Uterus (tissue), 4 donors: ENCODE measurements around the gene GPR68. TPM values are rescaled to one million over a fixed set of nuclear protein-coding genes. Genes with fewer than 3 reads are reported as not detected.
A peak's percentile ranks its signal among the peaks of the same experiment; 100 is the strongest.

Experiments
- DNase-seq, 2 donors: peaks; one replicate each; pipeline ENCODE4 v3.0.0-alpha.2; 2019 to 2020
- H3K27ac ChIP-seq, 2 donors: fragments of 200-600 bp; sonication (generic); 1 replicate in 1 of 2; 2 replicates in 1 of 2; pipeline ENCODE4 v1.5.1; 2016 to 2018
- H3K27me3 ChIP-seq, 2 donors: fragments of 200-600 bp; sonication (generic); one replicate each; pipeline ENCODE4 v1.5.1; 2018 to 2019; ENCODE audit warnings: control low read depth in 1 of 2
- H3K36me3 ChIP-seq, 2 donors: fragments of 200-600 bp; sonication (generic); one replicate each; pipeline ENCODE4 v1.5.1; 2019; ENCODE audit warnings: control low read depth in 1 of 2
- H3K4me1 ChIP-seq, 2 donors: fragments of 200-600 bp; sonication (generic); one replicate each; pipeline ENCODE4 v1.5.1; 2018 to 2019; ENCODE audit warnings: control low read depth in 1 of 2
- H3K4me3 ChIP-seq, 2 donors: fragments of 200-600 bp; sonication (generic); 1 replicate in 1 of 2; 2 replicates in 1 of 2; pipeline ENCODE4 v1.5.1; 2018 to 2019; ENCODE audit warnings: mild to moderate bottlenecking in 1 of 2
- H3K9me3 ChIP-seq, 2 donors: fragments of 200-600 bp; sonication (generic); one replicate each; pipeline ENCODE4 v1.5.1; 2019; ENCODE audit warnings: control low read depth in 1 of 2
- CTCF ChIP-seq, 4 experiments: fragments of 200-600 bp in 2 of 4; fragments of 450-650 bp in 2 of 4; sonication (generic) in 2 of 4; IDR thresholded peaks; one replicate each; pipeline ENCODE4 v1.5.1; 2016 to 2019; ENCODE audit warnings: antibody characterized with exemption in 4 of 4, mild to moderate bottlenecking in 2 of 4, moderate library complexity in 1 of 4
- POLR2A ChIP-seq, 2 donors: fragments of 450-650 bp; IDR thresholded peaks; one replicate each; pipeline ENCODE4 v1.6.1; 2016; ENCODE audit warnings: antibody characterized with exemption in 2 of 2, mild to moderate bottlenecking in 1 of 2, moderate library complexity in 1 of 2
- intact Hi-C: fragments of 100-400 bp; cut with DNase I; formaldehyde crosslinking; loops from one replicate; pipeline ENCODE4 v1.15.1; 2023; ENCODE audit warnings: low total_unique reads
- total RNA-seq, 4 donors: library from RNA; depleted of rRNA in 3 of 4; stranded (reverse); fragments of >200 nt in 3 of 4; gene quantifications; one replicate each; pipeline versions ENCODE4 v1.1.0 to v1.2.4, GENCODE V29; 2014 to 2023
- donor health status: DM: yes; HTN: yes; CAD: no.

GPR68 gene
- total RNA-seq, 4 donors from 2014 or later, result 0.48 to 0.98 TPM; not detected in 2

- no peak for TF ChIP-seq POLR2A (IDR thresholded peaks at IDR 0.05)
- TF ChIP-seq CTCF (IDR thresholded peaks at IDR 0.05), result no peak
- Histone ChIP-seq H3K27me3 (no peaks in the 10 kb centered on the region), H3K4me1 (no peaks in the 10 kb centered on the region), H3K4me3 (no peak overlapping the region), H3K36me3 (no peaks in the 10 kb centered on the region), H3K9me3 (no peaks in the 10 kb centered on the region), H3K27ac (no peak overlapping the region)
- intact Hi-C loops, result no loop called here
- DNase-seq, result no peak
Measured at GRCh38 chr14:91290986-91291385, 46.5 kb upstream of the GPR68 start.

DNA sequence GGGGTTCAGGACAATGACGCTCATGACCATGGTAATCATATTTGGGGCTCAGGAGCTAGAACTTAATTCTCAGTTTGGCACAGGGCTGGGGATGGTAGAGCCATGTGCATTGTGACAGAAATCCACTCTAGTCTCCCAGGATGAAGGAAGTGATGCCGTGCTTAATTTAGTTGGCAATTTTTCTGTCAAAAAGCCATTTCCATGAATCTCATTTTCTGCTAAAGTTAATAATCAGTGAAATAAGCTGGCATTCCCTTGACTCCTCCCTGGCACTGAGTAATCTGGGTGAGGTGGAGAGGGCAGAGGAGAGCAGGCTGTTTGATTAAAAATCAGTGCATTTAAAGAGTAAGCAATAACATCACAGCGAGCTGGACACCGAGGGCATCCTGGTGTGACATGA, 45.0 kb upstream of the GPR68 start:
- Histone ChIP-seq H3K36me3 (no peaks in the 10 kb centered on the region), H3K9me3 (no peaks in the 10 kb centered on the region), H3K4me3 (no peak overlapping the region), H3K4me1 (peaks cover 0 to 5% of the 10 kb centered on the region in 2 donors), H3K27me3 (no peaks in the 10 kb centered on the region), H3K27ac (no peak overlapping the region)
- no peak for TF ChIP-seq POLR2A (IDR thresholded peaks at IDR 0.05)
- TF ChIP-seq CTCF (IDR thresholded peaks at IDR 0.05), result no peak
- intact Hi-C loops, result loop anchor here (10.0 kb wide), 1 partner anchor 385 kb away; no protein-coding TSS in a partner anchor
- DNase-seq, result no peak

GRCh38 chr14:91288876-91289275, 44.4 kb upstream of the GPR68 start:
- TF ChIP-seq CTCF (IDR thresholded peaks at IDR 0.05) (no peak), POLR2A (IDR thresholded peaks at IDR 0.05) (no peak)
- Histone ChIP-seq H3K4me3 (no peak overlapping the region), H3K27me3 (no peaks in the 10 kb centered on the region), H3K9me3 (no peaks in the 10 kb centered on the region), H3K27ac (no peak overlapping the region), H3K36me3 (no peaks in the 10 kb centered on the region), H3K4me1 (peaks cover 0 to 5% of the 10 kb centered on the region in 2 donors)
- intact Hi-C loops, result loop anchor here (10.0 kb wide), 1 partner anchor 384 kb away; no protein-coding TSS in a partner anchor
- DNase-seq, result no peak

GRCh38 chr14:91286530-91286937, 42.0 kb upstream of the GPR68 start:
- H3K27me3 ChIP-seq, result no peaks in the 10 kb centered on the region
- TF ChIP-seq POLR2A (IDR thresholded peaks at IDR 0.05) (no peak), CTCF (IDR thresholded peaks at IDR 0.05) (peak; percentile 83 to 92 (median 87))
- no peaks in the 10 kb centered on the region for H3K36me3 ChIP-seq
- H3K9me3 ChIP-seq, result no peaks in the 10 kb centered on the region
- intact Hi-C loops, result loop anchor here (10.0 kb wide), 1 partner anchor 382 kb away; no protein-coding TSS in a partner anchor
- no peak overlapping the region for H3K4me3 ChIP-seq
- no peak overlapping the region for H3K27ac ChIP-seq
- H3K4me1 ChIP-seq, result peaks cover 0 to 5% of the 10 kb centered on the region in 2 donors
- DNase-seq, result peak; percentile 74

DNA sequence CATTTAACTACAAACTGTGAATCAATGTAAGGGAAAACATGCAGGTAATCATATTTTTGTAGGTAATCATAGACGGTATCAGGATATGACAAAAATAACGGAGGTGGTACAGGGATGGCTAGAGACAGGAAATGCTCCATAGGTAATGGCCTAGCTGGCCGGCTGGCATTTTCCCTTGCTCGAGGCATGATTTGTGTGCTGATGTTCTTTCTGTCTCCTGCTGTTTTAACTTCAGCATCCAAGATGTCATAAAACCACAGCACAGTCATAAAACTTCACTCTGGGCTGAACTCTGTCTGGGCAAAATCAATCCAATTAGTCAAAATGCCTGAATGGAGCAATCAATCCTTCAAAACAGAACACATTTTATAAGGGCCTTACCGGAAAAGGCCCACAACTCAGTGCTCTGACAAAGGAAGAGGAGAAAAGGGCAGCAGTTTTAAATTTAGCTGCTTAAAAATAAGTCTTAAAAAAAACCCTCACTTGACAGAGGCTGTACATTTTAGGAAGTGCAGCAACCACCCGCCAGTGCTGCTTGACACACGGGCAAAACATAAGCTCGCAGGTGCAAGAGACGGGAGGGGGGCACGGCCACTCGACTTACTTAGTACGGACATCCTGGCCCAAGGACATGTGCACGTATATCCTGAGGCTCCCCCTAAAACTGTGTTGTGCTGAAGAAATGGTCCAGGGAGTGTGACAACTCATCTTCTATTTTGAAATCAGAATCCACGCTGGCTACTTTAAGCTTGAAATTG, 40.5 kb upstream of the GPR68 start:
- peak overlapping the region; percentile 71 to 83 for H3K27ac ChIP-seq
- peak in 1 of 2 donors; percentile 65 for DNase-seq
- TF ChIP-seq POLR2A (IDR thresholded peaks at IDR 0.05) (no peak), CTCF (IDR thresholded peaks at IDR 0.05) (no peak)

More for the DNA sequence above, 40.5 kb upstream of the GPR68 start:
- no peaks in the 10 kb centered on the region for H3K27me3 ChIP-seq
- intact Hi-C loops, result loop anchor here (5.0 to 10.0 kb wide), 2 partner anchors 108 to 380 kb away; no protein-coding TSS in a partner anchor
- H3K4me3 ChIP-seq, result no peak overlapping the region
- peaks cover 0 to 5% of the 10 kb centered on the region in 2 donors for H3K4me1 ChIP-seq
- H3K9me3 ChIP-seq, result no peaks in the 10 kb centered on the region
- no peaks in the 10 kb centered on the region for H3K36me3 ChIP-seq
